IMR-90 (cell line): ENCODE data around the gene FAM200C. TPM values are rescaled to one million over a fixed set of nuclear protein-coding genes. Genes with fewer than 3 reads are reported as not detected.

Experiments used
- ATAC-seq: fragments of 200-7000 bp; cut with Tn5 transposase; 2 replicates; pipeline ENCODE4 v1.9.1; 2020; ENCODE audit warnings: low read depth, mild to moderate bottlenecking, moderate library complexity
- BruUV-seq: library from RNA; stranded (reverse); fragments of 400-500 nt; replicated peaks from 2 replicates; lab custom pipeline; 2021; lab: Mats Ljungman, UMichigan
- CTCF ChIA-PET: fragments of 300-600 bp; formaldehyde crosslinking; extraction: SDS; loops from one replicate; lab custom pipeline; 2021; ENCODE audit warnings: antibody characterized with exemption; lab: Yijun Ruan, JAX
- POLR2A ChIA-PET: fragments of 300-600 bp; sonication (Branson Sonifier 250); formaldehyde crosslinking; loops from one replicate; lab custom pipeline; 2022; ENCODE audit warnings: antibody characterized with exemption; ENCODE audit not compliant: unreplicated experiment; lab: Charles Lee
- DNase-seq: peaks from one replicate; pipeline ENCODE4 v3.0.0; 2013
- H2AFZ ChIP-seq: replicated peaks from 2 replicates; pipeline ENCODE3; 2013; ENCODE audit warnings: low read length, mild to moderate bottlenecking; ENCODE audit not compliant: poor library complexity
- H2AK5ac ChIP-seq: 2 replicates; pipeline ENCODE4 v1.6.1; 2013; ENCODE audit warnings: low read depth, low read length, inconsistent platforms
- H2AK9ac ChIP-seq: replicated peaks from 2 replicates; pipeline ENCODE3; 2013; ENCODE audit warnings: mild to moderate bottlenecking, low read depth, low read length, moderate library complexity; ENCODE audit not compliant: poor library complexity
- H2BK120ac ChIP-seq: 2 replicates; pipeline ENCODE4 v1.6.1; 2013; ENCODE audit warnings: low read depth, low read length, inconsistent platforms
- H2BK15ac ChIP-seq: 3 replicates; pipeline ENCODE4 v1.6.1; 2013; ENCODE audit warnings: low read depth, low read length, inconsistent platforms
- H2BK20ac ChIP-seq: 2 replicates; pipeline ENCODE4 v1.6.1; 2013; ENCODE audit warnings: low read depth, mild to moderate bottlenecking, inconsistent platforms, low read length, moderate library complexity
- H2BK5ac ChIP-seq: 2 replicates; pipeline ENCODE4 v1.6.1; 2013; ENCODE audit warnings: mild to moderate bottlenecking, low read depth, low read length, inconsistent platforms; ENCODE audit not compliant: poor library complexity, severe bottlenecking
- H3K14ac ChIP-seq: replicated peaks from 2 replicates; pipeline ENCODE4 v1.6.1; 2013; ENCODE audit warnings: low read depth, low read length, inconsistent platforms
- H3K18ac ChIP-seq: 2 replicates; pipeline ENCODE4 v1.6.1; 2013; ENCODE audit warnings: low read depth, low read length, control low read depth
- H3K23ac ChIP-seq: 2 replicates; pipeline ENCODE4 v1.6.1; 2013; ENCODE audit warnings: low read depth, low read length, inconsistent platforms
- H3K27ac ChIP-seq: 2 replicates; pipeline ENCODE4 v1.5.1; 2013; ENCODE audit warnings: mild to moderate bottlenecking, control low read depth, low read length; ENCODE audit not compliant: insufficient read depth
- H3K27me3 ChIP-seq: 2 replicates; pipeline ENCODE4 v1.6.1; 2013; ENCODE audit warnings: low read length; ENCODE audit not compliant: control insufficient read depth, insufficient read depth
- H3K36me3 ChIP-seq: 2 replicates; pipeline ENCODE4 v1.6.1; 2013; ENCODE audit warnings: low read length, mixed read lengths; ENCODE audit not compliant: control insufficient read depth, insufficient read depth
- H3K4ac ChIP-seq: 2 replicates; pipeline ENCODE4 v1.6.1; 2013; ENCODE audit warnings: low read depth, low read length, inconsistent platforms
- H3K4me1 ChIP-seq: 2 replicates; pipeline ENCODE4 v1.6.1; 2013; ENCODE audit warnings: low read length, mixed read lengths; ENCODE audit not compliant: control insufficient read depth, insufficient read depth
- H3K4me2 ChIP-seq: 2 replicates; pipeline ENCODE4 v1.6.1; 2013; ENCODE audit warnings: low read depth, mild to moderate bottlenecking, control low read depth, low read length, moderate library complexity
- H3K4me3 ChIP-seq: 2 replicates; pipeline ENCODE4 v1.5.1; 2013; ENCODE audit warnings: low read depth, mild to moderate bottlenecking, control low read depth, low read length, moderate library complexity; ENCODE audit not compliant: insufficient read depth
- H3K56ac ChIP-seq: 2 replicates; pipeline ENCODE4 v1.6.1; 2013; ENCODE audit warnings: low read length, inconsistent platforms; ENCODE audit not compliant: insufficient read depth; ENCODE audit errors: extremely low read depth
- H3K79me1 ChIP-seq, 2 experiments: 2 replicates each; pipeline ENCODE4 v1.6.1; 2013; ENCODE audit warnings: low read length in 2 of 2, inconsistent platforms in 1 of 2, low read depth in 1 of 2
- H3K9ac ChIP-seq: 2 replicates; pipeline ENCODE4 v1.6.1; 2013; ENCODE audit warnings: low read depth, low read length, control low read depth
- H3K9me1 ChIP-seq: 2 replicates; pipeline ENCODE4 v1.6.1; 2013; ENCODE audit warnings: low read length, inconsistent platforms; ENCODE audit not compliant: insufficient read depth
- H3K9me3 ChIP-seq: 2 replicates; pipeline ENCODE4 v1.6.1; 2013; ENCODE audit warnings: low read length; ENCODE audit not compliant: control insufficient read depth, insufficient read depth
- H4K20me1 ChIP-seq: 2 replicates; pipeline ENCODE4 v1.6.1; 2013; ENCODE audit warnings: low read length, inconsistent platforms; ENCODE audit not compliant: insufficient read depth
- H4K5ac ChIP-seq: 2 replicates; pipeline ENCODE4 v1.6.1; 2013; ENCODE audit warnings: mild to moderate bottlenecking, low read depth, low read length, control low read depth
- H4K8ac ChIP-seq, 2 experiments: 2 replicates each; pipeline ENCODE4 v1.6.1; 2013; ENCODE audit warnings: low read depth in 2 of 2, low read length in 2 of 2, control low read depth in 1 of 2, inconsistent platforms in 1 of 2
- H4K91ac ChIP-seq: 2 replicates; pipeline ENCODE4 v1.6.1; 2013; ENCODE audit warnings: low read depth, low read length, inconsistent platforms; ENCODE audit not compliant: insufficient read depth
- BHLHE40 ChIP-seq: fragments of 150-350 bp; IDR thresholded peaks from 2 replicates; pipeline ENCODE4 v1.6.1; 2016; ENCODE audit warnings: mild to moderate bottlenecking, low read depth, low read length
- CEBPB ChIP-seq: IDR thresholded peaks from 2 replicates; pipeline ENCODE4 v1.6.1; 2012; ENCODE audit warnings: low read depth, low read length, improper control_type of control experiment
- CHD1 ChIP-seq: IDR thresholded peaks from 2 replicates; pipeline ENCODE4 v1.6.1; 2012; ENCODE audit warnings: low read depth, low read length, improper control_type of control experiment
- FOS ChIP-seq: fragments of 150-350 bp; IDR thresholded peaks from 2 replicates; pipeline ENCODE4 v1.6.1; 2016; ENCODE audit warnings: low read depth, low read length
- MAFK ChIP-seq: IDR thresholded peaks from 2 replicates; pipeline ENCODE4 v1.6.1; 2012; ENCODE audit warnings: low read depth, low read length, improper control_type of control experiment
- MAZ ChIP-seq: IDR thresholded peaks from 2 replicates; pipeline ENCODE4 v1.6.1; 2012; ENCODE audit warnings: low read depth, mild to moderate bottlenecking, low read length, improper control_type of control experiment, moderate library complexity, borderline replicate concordance
- MXI1 ChIP-seq: IDR thresholded peaks from 2 replicates; pipeline ENCODE4 v1.6.1; 2012; ENCODE audit warnings: low read depth, mild to moderate bottlenecking, low read length, moderate library complexity, borderline replicate concordance
- NFE2L2 ChIP-seq: fragments of 150-350 bp; IDR thresholded peaks from 2 replicates; pipeline ENCODE4 v1.6.1; 2016; ENCODE audit warnings: low read depth, mild to moderate bottlenecking, low read length
- POLR2A ChIP-seq: IDR thresholded peaks from 2 replicates; pipeline ENCODE4 v1.6.1; 2012; ENCODE audit warnings: mild to moderate bottlenecking, low read depth, low read length
- RAD21 ChIP-seq: IDR thresholded peaks from 2 replicates; pipeline ENCODE4 v1.6.1; 2012; ENCODE audit warnings: low read length, improper control_type of control experiment
- RCOR1 ChIP-seq: IDR thresholded peaks from 2 replicates; pipeline ENCODE4 v1.6.1; 2012; ENCODE audit warnings: mild to moderate bottlenecking, low read length, improper control_type of control experiment; ENCODE audit not compliant: insufficient replicate concordance
- RFX5 ChIP-seq: IDR thresholded peaks from 2 replicates; pipeline ENCODE4 v1.8.0; 2012; ENCODE audit warnings: low read depth, mild to moderate bottlenecking, low read length, moderate library complexity
- SMC3 ChIP-seq: fragments of 150-350 bp; IDR thresholded peaks from 2 replicates; pipeline ENCODE4 v1.6.1; 2016; ENCODE audit warnings: low read depth, mild to moderate bottlenecking, antibody characterized with exemption, low read length, moderate library complexity
- USF2 ChIP-seq: fragments of 150-350 bp; IDR thresholded peaks from 2 replicates; pipeline ENCODE4 v1.6.1; 2017; ENCODE audit warnings: mild to moderate bottlenecking, antibody characterized with exemption, low read length, low read depth
- WGBS, 2 experiments: methylation state at CpG; one replicate each; pipeline versions ENCODE4 v1.1.5 to v1.1.7; 2013; ENCODE audit warnings: missing lambda C conversion rate in 2 of 2; ENCODE audit not compliant: insufficient read length in 1 of 2; ENCODE audit errors: extremely low coverage in 2 of 2; 5-methylcytosine and 5-hydroxymethylcytosine counted together
- dilution Hi-C: fragments of 300-500 bp; cut with HindIII; formaldehyde crosslinking; loops from one replicate; pipeline ENCODE4 v1.14.3; 2018; ENCODE audit warnings: low sequenced_read_pairs; ENCODE audit not compliant: unreplicated experiment
- in situ Hi-C: fragments of 300-500 bp; cut with MboI; formaldehyde crosslinking; loops from 3 replicates; pipeline ENCODE4 v1.14.3; 2019; ENCODE audit warnings: low sequenced_read_pairs, inconsistent platforms, mixed read lengths
- intact Hi-C: fragments of 100-400 bp; cut with micrococcal nuclease; formaldehyde crosslinking; loops from 2 replicates; pipeline ENCODE4 v1.10.0; 2022
- polyA plus RNA-seq, 3 experiments: library from polyadenylated mRNA; depleted of rRNA; stranded (reverse); fragments of >200 nt; gene quantifications; 2 replicates each; pipeline ENCODE4 v1.2.3, GENCODE V29; 2012; ENCODE audit warnings: low replicate concordance in 1 of 3
- total RNA-seq: library from RNA; depleted of rRNA; stranded (reverse); fragments of >200 nt; gene quantifications from 2 replicates; pipeline ENCODE4 v1.2.3, GENCODE V29; 2012
- TF ChIP-seq, protein P1 (sequence below): conservative IDR thresholded peaks from 2 replicates; pipeline ENCODE4 v1.5.1; 2012; ENCODE audit warnings: mild to moderate bottlenecking, low read depth, low read length, improper control_type of control experiment
- TF ChIP-seq, protein P2 (sequence below): fragments of 150-350 bp; IDR thresholded peaks from 2 replicates; pipeline ENCODE4 v1.6.1; 2016; ENCODE audit warnings: low read depth, mild to moderate bottlenecking, low read length, moderate library complexity, borderline replicate concordance

The FAM200C gene
- total and polyA plus RNA-seq, 2 of the 4 experiments (the other 2 are of a cell fraction), result 1.7 to 6.3 TPM

- Histone ChIP-seq H2BK20ac (no peak overlapping the region), H3K27ac (no peak overlapping the region), H3K79me1 (no peaks in the 10 kb centered on the region), H3K9ac (no peak overlapping the region), H4K91ac (no peak overlapping the region), H2AFZ (no peak overlapping the region), H4K20me1 (no peaks in the 10 kb centered on the region), H3K23ac (no peak overlapping the region), H3K9me1 (no peaks in the 10 kb centered on the region; the same call in 1 of the 2 replicates), H3K9me3 (no peaks in the 10 kb centered on the region), H2BK5ac (no peak overlapping the region), H4K8ac (no peak overlapping the region), H3K56ac (no peak overlapping the region), H3K4me3 (no peak overlapping the region), H2AK5ac (no peak overlapping the region), H3K18ac (no peak overlapping the region), H3K4ac (no peak overlapping the region), H2BK15ac (no peak overlapping the region), H2BK120ac (no peak overlapping the region), H3K36me3 (no peaks in the 10 kb centered on the region), H2AK9ac (no peak overlapping the region), H3K4me2 (no peak overlapping the region), H3K4me1 (peaks cover 2% of the 10 kb centered on the region; the same call in 1 of the 2 replicates), H4K5ac (no peak overlapping the region), H3K14ac (no peak overlapping the region), H3K27me3 (no peaks in the 10 kb centered on the region)
- no CpG with 5 or more reads among the region's 1 CpG for WGBS, 2 experiments
- ChIA-PET POLR2A (no interaction called here), CTCF (no interaction called here)
- ATAC-seq, result no peak
- dilution Hi-C loops, result loop anchor here (25.0 kb wide), 1 partner anchor 347 kb away; the partner anchor contains the start of gene TTC1
- in situ Hi-C loops, result no loop called here
- TF ChIP-seq NFE2L2 (no peak), USF2 (no peak), RFX5 (no peak), CHD1 (no peak), RAD21 (no peak), MAZ (no peak), RCOR1 (no peak), MXI1 (no peak), BHLHE40 (no peak), SMC3 (no peak), FOS (no peak), CEBPB (no peak), POLR2A (no peak), MAFK (no peak; the same call in 1 of the 2 replicates)
- TF ChIP-seq, protein P1, sequence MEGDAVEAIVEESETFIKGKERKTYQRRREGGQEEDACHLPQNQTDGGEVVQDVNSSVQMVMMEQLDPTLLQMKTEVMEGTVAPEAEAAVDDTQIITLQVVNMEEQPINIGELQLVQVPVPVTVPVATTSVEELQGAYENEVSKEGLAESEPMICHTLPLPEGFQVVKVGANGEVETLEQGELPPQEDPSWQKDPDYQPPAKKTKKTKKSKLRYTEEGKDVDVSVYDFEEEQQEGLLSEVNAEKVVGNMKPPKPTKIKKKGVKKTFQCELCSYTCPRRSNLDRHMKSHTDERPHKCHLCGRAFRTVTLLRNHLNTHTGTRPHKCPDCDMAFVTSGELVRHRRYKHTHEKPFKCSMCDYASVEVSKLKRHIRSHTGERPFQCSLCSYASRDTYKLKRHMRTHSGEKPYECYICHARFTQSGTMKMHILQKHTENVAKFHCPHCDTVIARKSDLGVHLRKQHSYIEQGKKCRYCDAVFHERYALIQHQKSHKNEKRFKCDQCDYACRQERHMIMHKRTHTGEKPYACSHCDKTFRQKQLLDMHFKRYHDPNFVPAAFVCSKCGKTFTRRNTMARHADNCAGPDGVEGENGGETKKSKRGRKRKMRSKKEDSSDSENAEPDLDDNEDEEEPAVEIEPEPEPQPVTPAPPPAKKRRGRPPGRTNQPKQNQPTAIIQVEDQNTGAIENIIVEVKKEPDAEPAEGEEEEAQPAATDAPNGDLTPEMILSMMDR, result no peak
- TF ChIP-seq, protein P2, sequence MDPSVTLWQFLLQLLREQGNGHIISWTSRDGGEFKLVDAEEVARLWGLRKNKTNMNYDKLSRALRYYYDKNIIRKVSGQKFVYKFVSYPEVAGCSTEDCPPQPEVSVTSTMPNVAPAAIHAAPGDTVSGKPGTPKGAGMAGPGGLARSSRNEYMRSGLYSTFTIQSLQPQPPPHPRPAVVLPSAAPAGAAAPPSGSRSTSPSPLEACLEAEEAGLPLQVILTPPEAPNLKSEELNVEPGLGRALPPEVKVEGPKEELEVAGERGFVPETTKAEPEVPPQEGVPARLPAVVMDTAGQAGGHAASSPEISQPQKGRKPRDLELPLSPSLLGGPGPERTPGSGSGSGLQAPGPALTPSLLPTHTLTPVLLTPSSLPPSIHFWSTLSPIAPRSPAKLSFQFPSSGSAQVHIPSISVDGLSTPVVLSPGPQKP, result no peak
- intact Hi-C loops, result no loop called here
- no TSS peak for BruUV-seq
- no peak for DNase-seq
Observed at GRCh38 chr5:160359242-160359641, 40.6 kb downstream of the FAM200C start.
